ENCODE results near the gene KCNH3.

- TF ChIP-seq CTCF (IDR thresholded peaks at IDR 0.05; ENCODE audit: low read length) (no peak), EZH2 (optimal IDR thresholded peaks at IDR 0.05; ENCODE audit: low read depth, low read length) (no peak), EZH2phosphoT487 (IDR thresholded peaks at IDR 0.05; ENCODE audit: low read length) (no peak)
Observed at GRCh38 chr12:49502590-49502989, 36.2 kb upstream of the KCNH3 start.
